ENCODE measurements around the gene TMEM163.

Gene TMEM163

DNA sequence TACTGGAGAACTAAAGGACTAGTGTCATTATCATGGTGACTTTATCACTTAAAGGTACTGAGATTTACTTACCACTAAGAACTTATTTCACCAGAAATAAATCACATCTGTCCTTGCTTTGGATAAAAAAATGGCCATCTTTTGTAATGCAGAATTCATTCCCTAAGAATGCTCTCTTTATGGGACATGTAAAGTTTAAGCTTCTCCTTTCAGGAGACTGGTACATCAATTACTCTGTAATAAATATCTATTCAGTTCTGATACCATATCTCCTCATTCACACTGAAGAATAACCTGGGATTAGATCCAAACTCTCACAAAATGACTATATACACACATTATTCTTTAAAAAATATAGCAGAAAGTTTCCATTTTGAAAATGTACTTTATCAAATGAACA lies 24.4 kb downstream of the TMEM163 start:
- in situ Hi-C loops (cut with HindIII; ENCODE audit: low sequenced_read_pairs) = no loop called here

- in situ Hi-C loops (cut with HindIII; ENCODE audit: low sequenced_read_pairs) = no loop called here
These were observed 25.2 kb downstream of the TMEM163 start for GRCh38 chr2:134693359-134694330.

GRCh38 chr2:134692499-134692898 lies 26.3 kb downstream of the TMEM163 start:
- in situ Hi-C loops (cut with HindIII; ENCODE audit: low sequenced_read_pairs) = no loop called here

DNA sequence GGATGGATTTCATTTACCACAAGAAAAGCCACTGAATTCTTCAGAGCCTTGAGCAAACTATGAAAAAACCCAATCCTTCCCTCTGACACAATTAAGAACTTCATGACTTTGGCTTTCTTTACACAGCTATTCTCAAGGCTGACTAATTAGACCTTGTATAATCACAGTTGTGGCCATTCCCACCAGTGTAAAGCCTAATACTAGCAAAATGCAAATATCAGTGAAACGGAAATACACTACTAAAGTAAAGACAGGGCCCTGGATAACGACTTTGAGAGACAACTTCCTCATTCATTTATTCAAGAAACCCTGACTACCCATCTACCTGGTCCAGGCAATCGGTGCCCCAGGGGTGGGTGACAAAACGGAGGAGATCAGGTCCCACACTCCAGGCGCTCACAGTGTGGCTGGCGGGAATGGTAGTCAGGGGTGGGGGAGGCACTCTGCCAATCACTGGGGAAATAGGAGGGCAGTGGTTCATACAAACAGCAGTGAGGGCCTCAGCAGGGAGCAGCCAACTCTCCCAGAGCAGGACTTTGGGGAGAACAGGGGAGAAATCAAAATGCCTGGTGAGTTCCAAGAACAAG lies 28.1 kb downstream of the TMEM163 start:
- in situ Hi-C loops (cut with HindIII; ENCODE audit: low sequenced_read_pairs) = no loop called here

GRCh38 chr2:134689315-134689714 lies 29.5 kb downstream of the TMEM163 start:
- in situ Hi-C loops (cut with HindIII; ENCODE audit: low sequenced_read_pairs) = no loop called here

GRCh38 chr2:134685967-134686366 lies 32.8 kb downstream of the TMEM163 start:
- in situ Hi-C loops (cut with HindIII; ENCODE audit: low sequenced_read_pairs) = no loop called here

DNA sequence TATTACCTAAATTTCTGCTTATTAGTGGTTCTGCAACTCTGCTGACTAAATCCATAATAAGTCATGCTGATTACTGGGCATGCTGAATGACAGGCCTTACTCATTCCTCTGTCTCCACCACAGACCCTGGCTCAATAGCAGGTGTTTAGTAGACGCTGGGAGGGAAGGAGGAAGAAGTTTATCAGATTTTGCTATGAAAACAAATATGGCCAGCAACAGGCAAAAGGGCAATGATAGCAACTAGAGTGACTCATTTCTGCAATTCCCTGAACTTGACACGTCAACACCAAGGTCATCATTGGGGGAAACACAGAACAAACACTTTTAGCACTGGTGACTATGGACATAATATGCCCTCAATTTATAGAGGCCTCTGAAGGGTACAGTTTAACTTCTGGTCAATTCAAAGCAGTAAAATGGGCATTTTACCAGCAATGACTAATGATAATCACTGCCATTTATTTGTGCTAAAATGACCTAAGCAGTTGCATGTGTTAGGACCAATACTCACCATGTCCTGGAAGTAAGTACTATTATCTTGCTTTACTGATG lies 35.2 kb downstream of the TMEM163 start:
- in situ Hi-C loops (cut with HindIII; ENCODE audit: low sequenced_read_pairs) = no loop called here

GRCh38 chr2:134682726-134683125 lies 36.1 kb downstream of the TMEM163 start:
- in situ Hi-C loops (cut with HindIII; ENCODE audit: low sequenced_read_pairs) = no loop called here

DNA sequence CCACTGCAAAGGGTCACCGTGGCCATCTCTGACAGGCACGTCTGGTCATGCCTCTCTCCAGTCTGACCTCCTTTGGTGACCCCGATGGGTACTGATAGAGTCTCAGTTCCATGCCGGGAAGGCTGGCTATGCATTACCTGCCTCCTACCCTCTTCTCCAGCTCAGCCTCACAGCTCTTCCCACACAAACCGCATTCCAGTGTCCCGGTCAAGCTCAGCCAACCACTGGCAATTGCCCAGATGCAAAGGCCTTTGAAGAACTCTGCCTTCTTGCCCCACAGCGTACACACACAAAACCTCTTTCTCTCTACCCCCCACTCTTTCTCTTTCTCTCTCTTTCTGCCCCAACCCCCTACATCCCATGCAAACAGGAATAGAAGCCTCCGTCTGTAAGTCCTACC lies 37.6 kb downstream of the TMEM163 start:
- in situ Hi-C loops (cut with HindIII; ENCODE audit: low sequenced_read_pairs) = no loop called here

GRCh38 chr2:134679745-134680144 lies 39.1 kb downstream of the TMEM163 start:
- in situ Hi-C loops (cut with HindIII; ENCODE audit: low sequenced_read_pairs) = no loop called here

DNA sequence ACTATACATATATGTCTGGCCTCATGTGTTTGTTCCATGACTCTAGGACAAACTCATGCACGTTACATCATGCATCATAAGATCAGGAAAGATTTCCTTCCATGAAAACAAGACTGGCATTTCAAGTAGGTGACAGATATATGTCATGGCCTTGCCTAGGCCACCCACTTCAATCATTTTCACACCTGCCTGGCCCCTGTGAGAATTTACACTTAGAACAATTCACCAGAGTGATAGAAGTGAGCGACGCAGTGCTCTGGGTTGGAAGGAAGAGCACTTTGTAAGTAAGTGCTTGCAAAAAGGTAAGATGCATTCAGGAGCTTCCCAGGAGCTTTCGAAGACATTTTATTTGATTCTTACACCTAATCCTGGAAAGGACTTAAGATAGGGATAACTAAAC lies 39.5 kb downstream of the TMEM163 start:
- in situ Hi-C loops (cut with HindIII; ENCODE audit: low sequenced_read_pairs) = no loop called here

GRCh38 chr2:134677856-134678756 lies 40.7 kb downstream of the TMEM163 start:
- in situ Hi-C loops (cut with HindIII; ENCODE audit: low sequenced_read_pairs) = no loop called here

GRCh38 chr2:134676960-134677359 lies 41.8 kb downstream of the TMEM163 start:
- in situ Hi-C loops (cut with HindIII; ENCODE audit: low sequenced_read_pairs) = no loop called here

DNA sequence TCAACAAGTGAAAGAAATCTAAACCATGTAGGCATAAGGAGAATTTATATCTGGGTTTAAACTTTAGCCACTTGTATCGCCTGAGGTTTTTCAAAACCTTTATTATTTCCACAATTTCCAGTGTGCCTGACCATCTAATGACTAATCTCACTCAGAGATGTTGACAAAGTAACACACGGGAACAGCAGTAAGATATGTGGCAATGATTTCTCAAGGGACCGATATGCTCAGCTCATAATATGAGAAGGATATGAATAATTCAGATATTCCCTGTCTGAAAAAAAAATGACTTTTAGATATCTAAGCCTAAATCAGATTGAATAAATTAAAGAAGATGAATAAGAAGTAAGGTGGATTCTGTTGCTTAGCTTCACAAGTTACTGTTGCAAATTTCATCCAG lies 43.5 kb downstream of the TMEM163 start:
- in situ Hi-C loops (cut with HindIII; ENCODE audit: low sequenced_read_pairs) = no loop called here

DNA sequence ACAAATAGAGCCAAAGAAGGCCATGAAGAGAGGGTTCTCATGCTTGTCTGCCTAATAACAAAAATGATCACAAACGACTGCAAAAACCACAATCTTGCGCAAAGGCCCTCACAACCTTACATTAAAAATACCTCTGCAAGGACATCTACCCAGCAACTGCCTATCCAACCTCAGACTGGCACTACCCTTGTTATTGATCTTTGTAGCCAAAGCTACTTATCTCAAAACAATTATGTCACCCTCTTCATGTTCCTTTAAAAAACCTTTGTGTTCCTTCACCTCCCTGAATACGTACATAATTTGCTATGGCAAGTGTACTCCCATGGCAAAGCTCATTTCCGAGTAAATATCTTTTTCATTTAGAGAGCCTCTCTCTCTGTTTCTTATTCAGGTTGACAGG lies 44.1 kb downstream of the TMEM163 start:
- in situ Hi-C loops (cut with HindIII; ENCODE audit: low sequenced_read_pairs) = no loop called here

- in situ Hi-C loops (cut with HindIII; ENCODE audit: low sequenced_read_pairs) = no loop called here
These were observed 47.3 kb downstream of the TMEM163 start for GRCh38 chr2:134671513-134671912.

DNA sequence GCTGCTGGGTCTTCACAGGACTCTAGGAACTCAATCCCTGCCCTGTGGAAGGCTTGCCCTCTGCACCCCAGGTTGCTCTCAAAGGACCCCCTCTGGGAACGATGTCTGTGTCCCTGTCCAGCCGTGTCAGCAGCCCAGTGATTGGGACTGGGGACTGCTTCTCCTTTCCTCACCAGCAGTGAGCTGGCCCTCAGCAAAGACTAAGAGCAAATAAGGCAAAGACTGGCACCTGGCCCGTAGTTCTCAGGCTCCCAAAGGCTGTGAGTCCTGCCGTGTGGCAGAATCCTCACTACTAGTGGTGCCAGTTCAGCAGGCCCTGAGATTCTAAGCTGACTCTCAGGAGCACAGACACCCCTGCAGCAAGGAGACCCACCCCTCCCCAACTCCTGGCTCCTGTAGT lies 47.8 kb downstream of the TMEM163 start:
- in situ Hi-C loops (cut with HindIII; ENCODE audit: low sequenced_read_pairs) = no loop called here

DNA sequence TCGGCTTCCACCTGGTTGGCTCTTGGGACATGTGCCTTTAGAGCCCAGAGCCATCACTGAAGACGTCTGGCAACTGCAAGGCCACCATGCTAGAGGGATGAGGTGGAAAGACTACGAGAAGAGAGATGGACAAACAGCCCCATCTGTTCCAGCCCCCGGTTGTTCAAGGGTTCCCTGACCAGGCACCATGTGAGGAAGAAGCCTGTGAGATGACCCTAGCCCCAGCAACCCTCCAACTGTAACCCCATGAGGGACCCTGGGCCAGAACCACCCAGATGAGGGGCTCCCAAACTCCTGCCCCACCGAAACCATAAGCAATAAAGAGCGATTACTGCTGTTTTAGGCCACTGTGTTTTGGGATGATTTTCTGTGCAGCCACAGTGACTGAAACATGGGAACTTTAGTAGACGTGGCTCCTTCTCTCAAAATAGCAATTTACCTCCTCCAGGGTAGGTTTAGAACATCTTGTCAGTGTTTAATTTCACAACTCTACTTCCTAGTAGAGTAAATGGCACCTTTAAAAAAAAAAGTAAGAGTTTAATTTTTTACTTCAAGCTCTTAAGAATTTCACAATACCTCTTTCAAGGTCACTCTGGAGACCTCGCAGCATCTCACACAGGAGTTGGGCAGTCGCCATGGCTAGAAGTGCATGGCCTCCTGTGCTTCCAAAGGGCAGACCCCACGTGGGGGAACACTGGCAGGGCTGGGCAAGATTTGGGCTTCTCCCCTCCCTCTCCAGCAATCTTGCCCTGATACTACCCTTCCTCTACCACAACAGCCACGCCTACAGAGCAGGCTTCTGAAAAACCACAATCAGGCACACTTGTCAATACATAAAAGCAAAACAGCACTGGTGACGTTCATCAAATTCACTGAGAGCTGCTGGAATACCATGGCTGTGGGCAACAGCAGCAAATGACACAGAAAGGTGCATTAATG lies 48.8 kb downstream of the TMEM163 start:
- in situ Hi-C loops (cut with HindIII; ENCODE audit: low sequenced_read_pairs) = no loop called here

GRCh38 chr2:134668821-134669220 lies 50.0 kb downstream of the TMEM163 start:
- in situ Hi-C loops (cut with HindIII; ENCODE audit: low sequenced_read_pairs) = no loop called here

GRCh38 chr2:134667541-134667940 lies 51.3 kb downstream of the TMEM163 start:
- in situ Hi-C loops (cut with HindIII; ENCODE audit: low sequenced_read_pairs) = no loop called here
